ENCODE measurements around the gene LTK.

Gene LTK

DNA sequence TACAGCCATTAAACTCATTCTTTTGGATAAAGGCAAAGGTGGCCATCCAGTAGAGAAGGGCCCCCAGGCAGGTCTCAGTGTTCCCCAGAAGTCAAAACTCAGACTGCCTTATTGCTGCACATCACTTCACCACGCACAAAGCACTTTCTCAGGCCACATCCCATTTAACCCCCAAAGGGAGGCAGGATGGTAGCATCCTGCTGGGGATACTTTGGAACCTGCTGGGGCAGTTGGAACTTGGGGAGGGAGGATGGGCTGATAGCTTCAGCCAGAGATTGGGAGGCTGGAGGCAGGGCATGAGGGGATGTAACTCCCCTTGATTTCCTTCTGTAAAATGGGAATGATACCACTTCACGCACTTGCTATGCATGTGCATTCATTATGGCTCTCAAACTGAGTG, 15.0 kb downstream of the LTK start:
- no peak for DNase-seq (ENCODE audit: low read depth, low spot score)

DNA sequence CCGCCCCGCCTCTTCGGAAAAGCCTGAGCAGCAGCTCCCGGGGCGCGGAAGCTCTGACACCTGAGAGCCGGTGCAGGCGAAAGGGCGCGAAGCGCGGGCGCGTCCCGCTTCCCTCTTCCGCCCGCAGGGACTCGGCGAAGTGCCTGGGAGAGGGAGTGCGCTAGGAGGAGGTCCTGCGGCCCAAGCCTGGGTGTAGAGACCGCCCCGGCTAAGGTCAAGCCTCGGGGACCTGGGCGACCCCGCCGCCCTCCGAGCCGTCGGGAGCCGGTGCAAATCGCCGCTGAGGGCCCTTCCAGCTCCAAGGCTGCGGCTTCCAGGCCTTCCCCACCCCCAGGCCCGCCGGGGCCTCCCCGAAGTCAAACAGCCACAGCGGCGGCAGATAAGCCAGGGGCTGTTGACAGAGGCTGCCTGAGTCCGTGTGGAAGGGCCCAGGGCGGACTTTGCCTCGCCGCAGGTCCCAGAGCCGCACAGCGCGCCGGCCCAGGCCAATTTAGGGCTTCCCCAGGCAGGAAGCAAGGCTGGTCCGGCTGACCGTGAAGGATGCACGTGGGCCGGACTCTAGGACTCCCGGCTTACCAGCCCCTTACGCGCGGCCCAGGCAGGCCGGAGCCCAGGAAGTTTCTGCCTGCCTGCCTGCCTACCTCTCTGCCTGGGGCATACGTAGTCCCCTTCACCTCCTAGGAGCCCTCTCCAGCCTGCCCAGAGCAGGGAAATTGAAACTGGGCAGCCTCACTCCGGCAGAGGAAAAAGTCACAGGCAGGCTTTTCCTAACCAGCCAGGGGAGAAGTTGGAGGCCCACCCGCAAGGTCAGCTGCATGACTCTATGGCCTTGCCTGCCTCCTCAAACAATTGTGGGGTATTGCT, 17.7 kb downstream of the LTK start:
- peak; percentile 20 for DNase-seq (ENCODE audit: low read depth, low spot score)

DNA sequence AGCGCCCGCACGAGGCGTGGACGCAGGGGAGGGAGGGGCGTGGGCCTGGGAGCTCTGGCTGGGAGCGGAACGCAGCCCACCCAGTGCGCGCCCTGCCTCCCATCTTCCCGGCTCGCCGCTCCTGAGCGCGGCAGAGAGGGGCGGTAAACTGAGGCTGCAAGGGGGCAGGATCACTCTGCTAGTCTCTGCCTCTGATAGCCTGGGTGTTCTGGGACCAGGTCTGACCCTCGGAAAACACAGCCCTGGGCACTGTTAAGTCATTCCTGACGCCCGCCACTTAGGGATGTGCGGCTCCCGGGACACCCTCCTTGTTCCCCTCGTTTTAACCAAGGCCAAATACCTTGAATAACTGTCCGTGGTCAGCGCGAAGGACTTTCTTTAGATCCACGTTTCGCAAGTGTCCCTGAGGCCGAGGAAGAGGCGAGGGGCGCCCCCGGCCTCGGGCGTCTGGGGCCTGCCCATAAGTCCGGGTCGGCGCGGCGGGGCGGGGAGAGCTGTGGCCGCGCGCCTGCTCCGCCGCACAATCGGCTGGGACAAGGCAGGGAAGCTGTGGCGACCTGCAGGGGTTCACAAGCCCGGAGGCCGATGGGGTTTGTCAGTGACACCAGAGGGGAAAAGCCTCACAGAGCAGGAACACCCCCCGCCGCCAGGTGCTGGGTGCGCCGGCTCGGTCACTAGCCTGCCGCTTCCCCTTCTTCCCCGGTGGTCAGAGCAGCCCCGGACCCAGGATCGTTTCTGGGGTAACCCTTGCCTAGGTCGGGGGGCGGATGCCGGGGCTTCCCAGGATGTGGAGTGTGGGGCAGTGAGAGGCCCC, 18.5 kb downstream of the LTK start:
- DNase-seq (ENCODE audit: low read depth, low spot score) = peak; percentile 33

DNA sequence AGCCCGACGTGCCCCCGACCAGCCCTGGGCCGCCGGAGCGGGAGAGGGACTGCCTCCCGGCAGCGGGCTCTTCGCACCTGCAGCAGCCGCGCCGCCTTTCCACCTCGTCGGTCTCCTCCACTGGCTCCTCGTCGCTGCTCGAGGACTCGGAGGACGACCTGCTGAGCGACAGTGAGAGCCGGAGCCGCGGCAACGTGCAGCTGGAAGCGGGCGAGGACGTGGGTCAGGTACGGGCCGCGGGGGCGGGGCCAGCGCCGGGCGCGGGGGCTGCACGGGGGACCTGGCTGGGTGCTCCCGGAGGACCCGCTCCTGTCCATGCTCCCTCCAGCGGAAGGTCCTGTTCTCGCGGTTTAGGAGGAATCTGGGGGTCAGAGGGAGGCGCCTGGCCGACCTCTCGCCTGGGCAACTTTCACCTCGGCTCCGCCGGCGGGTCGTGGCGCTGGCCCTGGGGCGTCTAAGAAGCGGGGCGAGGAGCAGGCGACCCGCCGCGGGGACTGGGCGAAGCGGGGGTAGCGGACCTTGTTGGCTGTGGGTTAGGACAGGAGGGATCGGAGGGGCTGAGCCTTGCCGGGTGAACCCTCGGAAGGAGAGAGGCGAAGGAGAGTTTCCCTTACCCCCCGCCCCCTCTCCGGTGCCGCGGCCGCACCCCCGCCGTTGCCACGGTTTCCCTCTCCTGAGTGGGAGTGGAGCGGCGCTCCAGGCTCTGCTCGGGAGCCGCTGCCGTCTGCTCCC, 19.3 kb downstream of the LTK start:
- peak; percentile 40 for DNase-seq (ENCODE audit: low read depth, low spot score)

DNA sequence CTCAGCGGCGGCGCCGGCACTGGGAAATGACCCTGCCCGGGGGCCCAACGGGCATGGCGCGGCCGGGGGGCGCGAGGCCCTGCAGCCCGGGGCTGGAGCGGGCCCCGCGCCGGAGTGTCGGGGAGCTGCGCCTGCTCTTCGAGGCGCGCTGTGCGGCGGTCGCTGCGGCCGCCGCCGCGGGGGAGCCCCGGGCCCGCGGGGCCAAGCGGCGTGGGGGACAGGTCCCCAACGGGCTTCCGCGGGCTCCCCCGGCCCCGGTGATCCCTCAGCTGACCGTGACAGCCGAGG, 19.8 kb downstream of the LTK start:
- no peak for DNase-seq (ENCODE audit: low read depth, low spot score)

DNA sequence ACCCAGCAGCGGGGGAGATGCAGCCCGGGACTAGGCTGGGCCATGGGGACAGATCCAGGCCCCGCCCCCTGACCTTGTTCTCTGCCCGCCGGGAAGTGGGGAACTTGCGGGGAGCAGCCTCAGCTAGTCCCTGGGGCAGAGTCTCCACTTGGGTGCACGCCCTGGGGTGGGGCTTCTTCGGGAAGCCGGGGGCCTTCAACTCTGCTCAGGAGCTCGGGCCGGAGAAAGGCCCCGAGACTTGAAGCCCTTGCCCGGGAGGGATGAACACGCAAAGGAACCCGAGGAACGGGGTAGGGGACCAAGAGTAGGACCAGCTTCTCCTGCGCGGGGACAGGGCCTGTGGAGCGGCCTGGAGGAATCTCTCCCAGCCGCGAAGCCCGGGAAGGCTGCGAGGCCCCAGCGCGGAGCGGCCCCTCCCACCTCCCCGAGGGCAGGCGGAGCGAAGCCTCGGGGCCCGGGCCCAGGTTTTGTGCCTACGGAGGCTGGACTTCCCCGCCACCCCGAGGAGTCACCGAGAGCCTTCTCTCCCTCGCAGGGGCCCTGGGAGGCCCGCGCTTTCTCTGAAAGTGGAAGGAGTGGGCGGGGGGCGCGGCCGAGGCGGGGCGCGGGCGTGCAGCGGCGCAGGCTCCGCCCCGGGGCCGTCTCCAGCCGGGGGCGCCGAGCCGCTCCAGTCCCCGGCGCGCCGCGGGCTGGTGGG, 20.3 kb downstream of the LTK start, which contains the start of gene ITPKA:
TSS of gene ITPKA (plus strand) at position 670 of the 697 bp plus-strand sequence. CDS start 54 bp downstream, outside the sequence.
- DNase-seq (ENCODE audit: low read depth, low spot score) = peak; percentile 73

DNA sequence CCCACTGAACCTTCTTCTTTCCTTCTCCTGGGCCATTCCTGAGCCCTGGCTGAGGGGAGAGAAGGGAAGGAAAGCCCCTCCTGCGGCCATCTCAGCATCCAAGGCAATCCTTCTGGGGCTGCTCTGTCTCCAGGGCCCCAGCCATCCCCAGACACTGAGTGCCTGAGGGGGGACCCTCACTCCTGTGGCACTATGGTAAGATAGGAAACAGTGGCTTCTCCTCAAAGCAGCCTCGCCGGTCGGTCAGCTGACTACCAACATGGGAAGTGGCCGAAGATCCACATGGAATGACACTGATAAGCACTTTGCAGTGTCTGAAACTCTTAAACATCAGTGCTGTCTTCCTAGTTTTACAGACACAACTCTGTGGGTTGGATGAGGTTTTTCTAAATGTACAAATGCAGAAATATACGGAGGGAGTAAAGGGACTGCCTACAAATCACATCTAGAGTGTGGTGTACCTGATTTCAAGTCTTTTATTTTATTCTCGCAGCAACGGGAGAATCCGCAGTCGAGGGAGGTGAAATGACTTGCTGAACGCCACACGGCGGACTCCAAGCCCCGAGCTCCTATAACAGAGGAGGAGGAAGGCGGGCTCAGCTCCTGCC, 20.9 kb downstream of the LTK start:
- DNase-seq (ENCODE audit: low read depth, low spot score) = no peak

DNA sequence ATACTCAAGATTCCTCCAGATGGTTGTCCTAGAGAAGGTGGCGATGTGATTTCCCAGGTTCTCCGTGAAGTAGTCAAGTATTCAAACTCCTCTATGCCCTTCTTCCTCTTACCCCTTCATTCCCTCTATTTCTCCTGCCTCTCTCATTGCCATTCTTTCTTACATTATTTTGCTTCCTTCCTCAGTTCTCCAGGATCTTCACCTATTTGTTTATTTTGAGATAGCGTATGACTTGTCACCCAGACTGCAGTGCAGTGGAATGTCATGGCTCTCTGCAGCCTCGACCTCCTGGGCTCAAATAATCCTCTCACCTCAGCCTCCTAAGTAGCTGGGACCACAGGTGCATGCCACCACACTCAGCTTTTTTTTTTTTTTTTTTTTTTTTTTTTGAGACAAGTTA, 21.7 kb downstream of the LTK start:
- no peak for DNase-seq (ENCODE audit: low read depth, low spot score)

DNA sequence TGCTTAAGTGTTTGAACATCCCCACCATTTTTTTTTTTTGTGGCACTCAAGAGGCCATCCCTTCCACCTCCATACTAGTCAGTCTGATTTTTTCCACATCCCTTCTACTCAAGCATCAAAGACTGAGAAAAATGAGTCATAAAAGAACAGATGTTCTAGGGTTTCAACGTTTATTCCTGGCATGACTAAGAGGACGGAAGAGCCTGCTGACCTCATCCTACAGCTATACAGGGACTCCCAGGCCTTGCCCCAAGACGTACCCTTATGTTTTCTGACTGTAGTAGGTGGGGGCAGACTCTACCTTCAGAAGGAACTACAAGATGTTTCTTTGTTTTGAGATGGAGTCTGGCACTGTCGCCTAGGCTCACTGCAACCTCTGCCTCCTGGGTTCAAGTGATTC, 23.3 kb downstream of the LTK start:
- DNase-seq (ENCODE audit: low read depth, low spot score) = peak; percentile 72

DNA sequence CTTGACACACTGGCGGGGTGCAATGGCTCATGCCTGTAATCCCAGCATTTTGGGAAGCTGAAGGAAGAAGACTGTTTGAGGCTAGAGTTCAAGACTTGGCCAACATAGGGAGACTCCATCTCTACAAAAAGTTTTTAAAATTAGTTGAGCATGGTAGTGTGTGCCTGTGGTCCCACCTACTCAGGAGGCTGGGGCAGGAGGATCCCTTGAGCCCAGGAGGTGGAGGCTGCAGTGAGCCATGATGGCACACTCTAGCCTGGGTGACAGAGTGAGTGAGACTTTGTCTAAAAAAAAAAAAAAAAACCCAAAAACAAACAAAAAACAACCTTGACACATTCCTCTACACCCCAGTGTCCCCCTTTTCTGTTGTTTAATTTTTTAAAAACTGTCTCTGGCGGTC, 24.0 kb downstream of the LTK start:
- no peak for DNase-seq (ENCODE audit: low read depth, low spot score)

DNA sequence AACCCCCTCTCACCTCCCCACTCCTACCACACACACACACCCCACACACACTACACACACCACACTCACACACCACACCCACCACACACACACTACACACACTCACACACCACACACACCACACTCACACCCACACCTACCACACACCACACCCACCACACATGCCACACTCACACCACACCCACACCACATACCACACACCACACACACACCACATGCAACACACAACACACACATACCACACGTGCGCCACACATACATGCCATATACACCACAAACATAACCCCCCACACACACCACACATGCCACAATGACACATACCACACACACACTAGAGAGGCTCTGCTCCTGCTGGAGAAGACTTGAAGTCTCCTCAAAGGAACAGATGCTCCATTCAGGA, 25.8 kb downstream of the LTK start:
- DNase-seq (ENCODE audit: low read depth, low spot score) = no peak

DNA sequence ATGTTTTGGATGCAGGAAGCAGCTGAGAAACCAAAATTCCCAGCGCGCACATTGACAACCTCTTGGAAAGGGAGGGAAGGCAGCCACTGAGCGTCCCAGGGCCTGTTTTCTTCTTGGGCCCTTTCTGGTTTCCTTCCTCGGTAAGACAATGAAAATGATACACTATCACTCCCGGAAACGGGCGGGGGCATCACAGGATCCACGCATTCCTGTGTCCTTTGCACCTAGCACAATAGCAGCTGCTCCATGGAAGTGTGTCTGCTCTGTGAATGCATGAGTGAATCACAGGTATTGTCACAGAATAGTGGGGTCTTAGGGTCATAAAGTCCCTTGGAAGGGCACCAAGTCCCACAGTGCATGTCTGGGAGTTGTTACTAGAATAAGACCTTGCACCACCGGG, 26.2 kb downstream of the LTK start:
- no peak for DNase-seq (ENCODE audit: low read depth, low spot score)

DNA sequence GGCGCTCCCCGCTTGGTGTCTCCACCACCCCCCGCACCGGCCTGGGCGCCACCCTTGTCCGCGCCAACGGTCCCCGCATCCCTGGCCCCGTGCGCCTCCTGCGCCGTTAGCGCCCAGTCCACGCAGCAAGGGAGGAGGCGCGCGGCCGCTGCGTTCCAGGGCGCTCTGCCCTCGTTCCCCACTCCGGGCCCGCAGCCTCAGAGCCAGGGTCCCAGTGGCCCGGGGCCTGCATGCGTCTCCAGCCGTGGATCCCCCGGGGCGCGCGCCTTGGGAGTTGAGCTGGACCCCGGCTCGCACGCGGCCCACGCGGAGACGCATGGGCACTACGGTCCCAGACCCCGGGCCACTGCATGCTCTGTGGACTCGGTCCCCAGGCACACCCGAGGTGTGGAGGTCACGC, 27.3 kb downstream of the LTK start:
- DNase-seq (ENCODE audit: low read depth, low spot score) = no peak

DNA sequence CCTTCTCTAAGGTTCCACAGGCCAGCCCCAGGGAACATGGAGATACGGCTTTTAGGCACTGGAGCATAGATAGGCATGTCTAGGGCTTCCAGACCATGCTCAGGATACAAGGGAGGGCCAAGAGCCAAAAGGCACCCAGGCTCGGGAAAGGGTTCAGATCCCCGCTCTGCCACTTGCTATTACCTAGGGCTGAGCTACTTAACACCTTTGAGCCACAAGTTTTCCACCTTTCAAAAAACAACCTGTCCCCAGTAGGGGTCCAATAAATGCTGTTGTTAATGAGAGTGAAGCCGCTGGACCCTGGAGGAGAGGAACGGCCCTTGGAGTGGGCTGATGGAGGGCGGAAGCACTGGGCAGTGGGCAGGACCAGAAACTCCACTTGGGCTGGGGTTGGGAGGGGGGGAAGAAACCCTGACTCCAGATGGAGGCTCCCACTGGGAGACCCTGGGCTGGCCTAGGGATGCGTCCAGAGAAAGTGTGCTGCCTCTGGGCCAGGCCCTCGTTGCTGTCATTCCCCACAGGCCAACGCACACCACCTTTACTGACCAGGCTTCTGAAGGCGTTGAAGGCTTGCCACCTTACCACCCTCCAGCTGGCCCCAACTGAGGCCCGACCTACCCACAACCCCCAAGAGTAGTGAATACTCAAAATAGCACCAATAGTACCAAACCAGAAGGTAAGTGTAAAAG, 28.5 kb downstream of the LTK start:
- DNase-seq (ENCODE audit: low read depth, low spot score) = no peak

DNA sequence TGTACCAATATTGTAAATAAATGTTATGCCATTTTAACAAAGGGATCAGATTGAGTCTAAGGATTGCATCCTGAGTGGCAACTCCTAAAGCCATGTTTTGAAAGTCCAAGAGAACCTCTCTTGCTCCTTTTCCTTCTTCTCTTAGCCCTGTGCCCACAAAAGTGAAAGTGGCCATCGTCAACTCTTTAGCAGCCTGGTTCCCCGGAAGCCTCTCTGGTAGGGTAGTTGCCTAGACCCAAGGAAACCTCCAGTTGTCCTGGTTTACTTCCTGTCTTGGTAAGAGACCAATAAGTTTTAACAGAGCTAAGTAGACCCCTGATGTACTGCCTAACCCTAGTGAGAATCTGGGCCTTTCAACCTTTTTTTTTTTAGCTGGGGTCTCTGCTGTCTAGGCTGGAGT, 30.1 kb downstream of the LTK start:
- DNase-seq (ENCODE audit: low read depth, low spot score) = no peak

DNA sequence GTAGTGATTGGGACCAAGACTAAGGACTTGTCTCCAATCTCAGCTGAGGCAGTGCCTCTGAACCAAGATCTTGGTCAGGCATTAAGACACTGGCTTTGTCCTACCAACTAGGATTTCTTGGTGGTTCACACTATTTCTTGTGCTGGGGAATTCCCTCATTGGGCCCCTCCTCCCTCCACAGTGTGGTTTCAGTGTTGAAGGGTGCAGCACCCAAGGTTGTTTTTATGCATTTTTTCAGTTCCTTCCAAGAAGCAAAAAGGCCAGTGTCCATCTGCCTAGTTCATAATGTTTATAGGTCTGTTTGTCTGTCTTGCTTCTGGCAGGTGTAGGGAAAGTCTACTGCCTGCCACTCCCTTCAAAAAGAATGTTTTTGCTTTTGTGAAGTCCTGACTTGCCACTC, 30.5 kb downstream of the LTK start:
- DNase-seq (ENCODE audit: low read depth, low spot score) = no peak

DNA sequence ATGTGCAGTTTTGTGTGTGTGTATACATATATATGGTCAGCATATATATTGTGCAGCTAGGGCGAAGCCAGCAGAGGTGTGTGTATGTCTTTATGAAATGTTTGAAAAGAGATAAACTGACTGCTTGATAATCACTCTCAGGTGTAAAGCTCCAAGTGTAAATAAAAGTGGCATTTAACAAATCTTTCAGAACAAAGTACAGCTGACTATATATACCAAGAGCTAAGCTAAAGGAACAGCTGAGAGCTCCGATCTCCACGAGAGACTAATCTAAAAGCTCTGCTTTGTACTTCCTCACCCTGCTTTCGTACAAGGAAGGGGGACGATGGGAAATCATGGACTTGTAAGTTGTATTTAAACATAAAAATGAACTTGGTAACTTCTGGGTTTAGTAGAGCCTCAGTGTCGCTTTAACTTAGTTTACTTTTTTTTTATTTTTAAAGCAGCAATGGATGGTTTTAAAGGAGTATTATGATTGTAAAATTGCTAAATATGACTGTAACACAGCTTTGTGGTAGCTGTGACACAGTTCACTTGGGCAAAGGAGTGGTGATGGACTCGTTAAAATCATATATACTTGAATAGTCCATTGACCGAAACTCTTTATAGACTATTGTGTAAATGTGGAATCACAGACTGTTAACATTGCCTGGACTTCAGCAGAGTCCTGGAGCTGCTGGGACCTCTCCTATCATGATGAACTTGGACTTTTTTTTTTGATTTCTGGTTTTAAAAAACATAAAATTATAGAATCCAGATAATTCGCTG, 31.3 kb downstream of the LTK start:
- no peak for DNase-seq (ENCODE audit: low read depth, low spot score)

DNA sequence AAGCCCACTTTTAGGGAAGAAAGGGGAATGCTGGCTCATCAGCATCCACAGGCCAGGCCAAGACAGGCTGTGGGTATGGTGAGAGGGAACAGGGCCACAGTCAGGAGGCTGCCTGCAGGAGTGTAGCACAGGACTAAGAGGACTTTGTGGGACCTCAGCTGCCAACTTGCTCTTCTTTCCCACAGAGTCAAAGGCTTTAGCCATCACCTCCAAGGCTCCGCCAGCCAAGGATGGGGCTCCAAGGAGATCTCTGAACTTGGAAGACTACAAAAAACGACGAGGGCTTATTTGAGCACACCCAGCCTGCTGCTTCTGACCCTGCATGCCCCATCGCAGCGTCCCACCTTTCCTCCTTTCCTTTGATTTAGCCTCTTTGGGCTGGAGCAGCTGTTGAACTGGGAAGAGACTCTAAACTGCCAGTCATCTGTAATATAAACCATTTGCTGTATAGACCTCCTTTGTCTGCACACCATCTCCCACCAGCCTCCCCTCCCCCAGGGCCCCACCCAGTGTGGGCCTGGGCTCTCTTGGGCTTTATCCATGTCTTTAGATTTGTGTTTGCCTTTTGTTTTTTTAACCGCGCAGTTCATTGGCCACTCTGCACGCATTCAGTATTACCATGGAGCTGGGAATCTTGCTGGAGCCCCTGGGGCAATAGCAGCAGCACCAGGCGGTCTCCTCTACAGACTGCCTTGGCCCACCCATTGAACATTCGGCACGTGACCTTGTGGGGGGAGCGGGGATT, 33.1 kb downstream of the LTK start:
- DNase-seq (ENCODE audit: low read depth, low spot score) = no peak

DNA sequence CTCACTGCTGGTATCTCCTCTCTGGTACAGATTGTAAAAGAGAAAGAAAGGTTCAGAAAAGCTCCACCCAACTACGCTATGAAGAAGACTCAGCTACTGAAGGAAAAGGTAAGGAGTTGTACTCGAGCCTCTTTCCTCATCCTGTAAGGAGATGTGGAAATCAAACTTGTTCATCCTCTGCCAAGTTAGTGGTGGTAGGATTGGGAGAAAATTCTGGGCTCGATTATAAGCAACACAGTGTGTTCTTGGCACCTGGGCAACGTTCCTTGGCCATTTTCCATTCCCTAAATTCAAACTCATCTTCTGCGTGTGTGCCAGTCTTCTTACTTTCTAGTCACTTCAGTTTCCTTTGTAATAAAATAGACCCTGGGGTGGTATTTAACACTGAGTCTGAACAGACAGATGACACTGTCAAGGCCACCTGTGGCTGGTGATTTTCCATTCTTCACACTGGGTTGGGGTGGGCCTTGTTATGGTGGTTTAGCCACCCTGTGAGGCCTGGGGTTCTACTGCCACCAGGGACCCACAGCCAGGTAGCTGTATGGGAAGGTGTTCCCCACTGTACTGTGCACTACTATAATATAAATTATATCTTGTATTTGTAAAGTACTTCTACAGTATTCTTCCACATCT, 37.1 kb downstream of the LTK start:
- no peak for DNase-seq (ENCODE audit: low read depth, low spot score)

Measured in astrocyte of the hippocampus (primary cell).